GM23338 (cell line): ENCODE data around the gene LRRC18.

Experiments used
- EZH2 ChIP-seq: fragments of 200-600 bp; sonication (generic); IDR thresholded peaks from one replicate; pipeline ENCODE4 v1.8.0; 2017; ENCODE audit warnings: antibody characterized with exemption, mild to moderate bottlenecking, low read depth; ENCODE audit not compliant: unreplicated experiment
- EZH2phosphoT487 ChIP-seq: fragments of 200-600 bp; sonication (generic); IDR thresholded peaks from one replicate; pipeline ENCODE4 v1.8.1; 2018; ENCODE audit warnings: antibody characterized with exemption; ENCODE audit not compliant: unreplicated experiment
- TF ChIP-seq, protein P1 (sequence below), 2 experiments: fragments of 200-600 bp in 1 of 2; sonication (generic) in 1 of 2; conservative IDR thresholded peaks; 2 replicates each; pipeline versions ENCODE4 v1.5.1 to v1.6.1; 2016 to 2017; ENCODE audit warnings: antibody characterized with exemption in 2 of 2, low read depth in 2 of 2, mild to moderate bottlenecking in 2 of 2, moderate library complexity in 1 of 2
- TF ChIP-seq, protein P2 (sequence below): fragments of 250-450 bp; sonication (Bioruptor Pico); IDR thresholded peaks from 2 replicates; pipeline ENCODE4 v1.5.0; 2020; ENCODE audit warnings: mild to moderate bottlenecking, moderate library complexity
- TF ChIP-seq, protein P3 (sequence below): IDR thresholded peaks from 2 replicates; pipeline ENCODE4 v1.6.1; 2016; ENCODE audit warnings: antibody characterized with exemption

DNA sequence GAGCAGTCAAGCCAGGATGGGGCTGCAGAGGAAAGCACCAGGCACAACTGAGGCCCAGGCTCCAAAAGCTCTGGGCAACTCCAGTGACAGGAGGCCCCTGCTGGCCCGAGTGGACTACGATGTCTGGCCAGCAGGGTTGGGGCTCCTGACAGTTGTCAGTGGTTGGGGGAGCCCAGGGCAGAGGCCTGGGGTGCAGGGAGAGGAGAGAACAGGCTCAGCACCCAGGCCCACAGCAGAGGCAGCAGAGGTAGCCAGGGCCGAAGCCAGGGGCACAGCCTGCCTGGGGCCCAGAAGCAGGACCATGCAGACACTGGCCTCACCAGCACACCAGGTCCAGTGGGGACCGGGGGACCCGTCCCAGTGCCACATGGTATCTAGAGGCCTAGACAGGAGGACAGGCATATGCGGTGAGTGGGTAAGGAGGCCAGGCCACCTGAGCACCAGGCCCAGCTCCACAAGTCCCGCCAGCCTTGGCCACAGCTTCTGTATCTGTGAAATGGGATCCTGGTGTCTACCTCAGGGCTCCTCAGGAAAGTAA is 46.0 kb upstream of the LRRC18 start:
- TF ChIP-seq, protein P1, sequence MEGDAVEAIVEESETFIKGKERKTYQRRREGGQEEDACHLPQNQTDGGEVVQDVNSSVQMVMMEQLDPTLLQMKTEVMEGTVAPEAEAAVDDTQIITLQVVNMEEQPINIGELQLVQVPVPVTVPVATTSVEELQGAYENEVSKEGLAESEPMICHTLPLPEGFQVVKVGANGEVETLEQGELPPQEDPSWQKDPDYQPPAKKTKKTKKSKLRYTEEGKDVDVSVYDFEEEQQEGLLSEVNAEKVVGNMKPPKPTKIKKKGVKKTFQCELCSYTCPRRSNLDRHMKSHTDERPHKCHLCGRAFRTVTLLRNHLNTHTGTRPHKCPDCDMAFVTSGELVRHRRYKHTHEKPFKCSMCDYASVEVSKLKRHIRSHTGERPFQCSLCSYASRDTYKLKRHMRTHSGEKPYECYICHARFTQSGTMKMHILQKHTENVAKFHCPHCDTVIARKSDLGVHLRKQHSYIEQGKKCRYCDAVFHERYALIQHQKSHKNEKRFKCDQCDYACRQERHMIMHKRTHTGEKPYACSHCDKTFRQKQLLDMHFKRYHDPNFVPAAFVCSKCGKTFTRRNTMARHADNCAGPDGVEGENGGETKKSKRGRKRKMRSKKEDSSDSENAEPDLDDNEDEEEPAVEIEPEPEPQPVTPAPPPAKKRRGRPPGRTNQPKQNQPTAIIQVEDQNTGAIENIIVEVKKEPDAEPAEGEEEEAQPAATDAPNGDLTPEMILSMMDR (conservative IDR thresholded peaks at IDR 0.05; ENCODE audit: low read depth in 2 of 2): no peak
- TF ChIP-seq EZH2: no peak
- TF ChIP-seq, protein P2, sequence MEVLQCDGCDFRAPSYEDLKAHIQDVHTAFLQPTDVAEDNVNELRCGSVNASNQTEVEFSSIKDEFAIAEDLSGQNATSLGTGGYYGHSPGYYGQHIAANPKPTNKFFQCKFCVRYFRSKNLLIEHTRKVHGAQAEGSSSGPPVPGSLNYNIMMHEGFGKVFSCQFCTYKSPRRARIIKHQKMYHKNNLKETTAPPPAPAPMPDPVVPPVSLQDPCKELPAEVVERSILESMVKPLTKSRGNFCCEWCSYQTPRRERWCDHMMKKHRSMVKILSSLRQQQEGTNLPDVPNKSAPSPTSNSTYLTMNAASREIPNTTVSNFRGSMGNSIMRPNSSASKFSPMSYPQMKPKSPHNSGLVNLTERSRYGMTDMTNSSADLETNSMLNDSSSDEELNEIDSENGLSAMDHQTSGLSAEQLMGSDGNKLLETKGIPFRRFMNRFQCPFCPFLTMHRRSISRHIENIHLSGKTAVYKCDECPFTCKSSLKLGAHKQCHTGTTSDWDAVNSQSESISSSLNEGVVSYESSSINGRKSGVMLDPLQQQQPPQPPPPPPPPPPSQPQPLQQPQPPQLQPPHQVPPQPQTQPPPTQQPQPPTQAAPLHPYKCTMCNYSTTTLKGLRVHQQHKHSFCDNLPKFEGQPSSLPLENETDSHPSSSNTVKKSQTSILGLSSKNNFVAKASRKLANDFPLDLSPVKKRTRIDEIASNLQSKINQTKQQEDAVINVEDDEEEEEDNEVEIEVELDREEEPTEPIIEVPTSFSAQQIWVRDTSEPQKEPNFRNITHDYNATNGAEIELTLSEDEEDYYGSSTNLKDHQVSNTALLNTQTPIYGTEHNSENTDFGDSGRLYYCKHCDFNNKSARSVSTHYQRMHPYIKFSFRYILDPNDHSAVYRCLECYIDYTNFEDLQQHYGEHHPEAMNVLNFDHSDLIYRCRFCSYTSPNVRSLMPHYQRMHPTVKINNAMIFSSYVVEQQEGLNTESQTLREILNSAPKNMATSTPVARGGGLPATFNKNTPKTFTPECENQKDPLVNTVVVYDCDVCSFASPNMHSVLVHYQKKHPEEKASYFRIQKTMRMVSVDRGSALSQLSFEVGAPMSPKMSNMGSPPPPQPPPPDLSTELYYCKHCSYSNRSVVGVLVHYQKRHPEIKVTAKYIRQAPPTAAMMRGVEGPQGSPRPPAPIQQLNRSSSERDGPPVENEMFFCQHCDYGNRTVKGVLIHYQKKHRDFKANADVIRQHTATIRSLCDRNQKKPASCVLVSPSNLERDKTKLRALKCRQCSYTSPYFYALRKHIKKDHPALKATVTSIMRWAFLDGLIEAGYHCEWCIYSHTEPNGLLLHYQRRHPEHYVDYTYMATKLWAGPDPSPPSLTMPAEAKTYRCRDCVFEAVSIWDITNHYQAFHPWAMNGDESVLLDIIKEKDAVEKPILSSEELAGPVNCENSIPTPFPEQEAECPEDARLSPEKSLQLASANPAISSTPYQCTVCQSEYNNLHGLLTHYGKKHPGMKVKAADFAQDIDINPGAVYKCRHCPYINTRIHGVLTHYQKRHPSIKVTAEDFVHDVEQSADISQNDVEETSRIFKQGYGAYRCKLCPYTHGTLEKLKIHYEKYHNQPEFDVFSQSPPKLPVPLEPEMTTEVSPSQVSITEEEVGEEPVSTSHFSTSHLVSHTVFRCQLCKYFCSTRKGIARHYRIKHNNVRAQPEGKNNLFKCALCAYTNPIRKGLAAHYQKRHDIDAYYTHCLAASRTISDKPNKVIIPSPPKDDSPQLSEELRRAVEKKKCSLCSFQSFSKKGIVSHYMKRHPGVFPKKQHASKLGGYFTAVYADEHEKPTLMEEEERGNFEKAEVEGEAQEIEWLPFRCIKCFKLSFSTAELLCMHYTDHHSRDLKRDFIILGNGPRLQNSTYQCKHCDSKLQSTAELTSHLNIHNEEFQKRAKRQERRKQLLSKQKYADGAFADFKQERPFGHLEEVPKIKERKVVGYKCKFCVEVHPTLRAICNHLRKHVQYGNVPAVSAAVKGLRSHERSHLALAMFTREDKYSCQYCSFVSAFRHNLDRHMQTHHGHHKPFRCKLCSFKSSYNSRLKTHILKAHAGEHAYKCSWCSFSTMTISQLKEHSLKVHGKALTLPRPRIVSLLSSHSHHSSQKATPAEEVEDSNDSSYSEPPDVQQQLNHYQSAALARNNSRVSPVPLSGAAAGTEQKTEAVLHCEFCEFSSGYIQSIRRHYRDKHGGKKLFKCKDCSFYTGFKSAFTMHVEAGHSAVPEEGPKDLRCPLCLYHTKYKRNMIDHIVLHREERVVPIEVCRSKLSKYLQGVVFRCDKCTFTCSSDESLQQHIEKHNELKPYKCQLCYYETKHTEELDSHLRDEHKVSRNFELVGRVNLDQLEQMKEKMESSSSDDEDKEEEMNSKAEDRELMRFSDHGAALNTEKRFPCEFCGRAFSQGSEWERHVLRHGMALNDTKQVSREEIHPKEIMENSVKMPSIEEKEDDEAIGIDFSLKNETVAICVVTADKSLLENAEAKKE (CRISPR knock-in tag): no peak
- TF ChIP-seq, protein P3, sequence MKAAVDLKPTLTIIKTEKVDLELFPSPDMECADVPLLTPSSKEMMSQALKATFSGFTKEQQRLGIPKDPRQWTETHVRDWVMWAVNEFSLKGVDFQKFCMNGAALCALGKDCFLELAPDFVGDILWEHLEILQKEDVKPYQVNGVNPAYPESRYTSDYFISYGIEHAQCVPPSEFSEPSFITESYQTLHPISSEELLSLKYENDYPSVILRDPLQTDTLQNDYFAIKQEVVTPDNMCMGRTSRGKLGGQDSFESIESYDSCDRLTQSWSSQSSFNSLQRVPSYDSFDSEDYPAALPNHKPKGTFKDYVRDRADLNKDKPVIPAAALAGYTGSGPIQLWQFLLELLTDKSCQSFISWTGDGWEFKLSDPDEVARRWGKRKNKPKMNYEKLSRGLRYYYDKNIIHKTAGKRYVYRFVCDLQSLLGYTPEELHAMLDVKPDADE: no peak
- TF ChIP-seq EZH2phosphoT487: no peak
